Breast epithelium (tissue), 3 donors: ENCODE results near the gene FCRLA.
"Not testable (repeated sequence)": the region's sequence is repeated elsewhere in the genome, so short reads cannot be mapped to it uniquely, and the experiment has no call there.

ENCODE experiments used
- POLR2A ChIP-seq: fragments of 450-650 bp; IDR thresholded peaks from one replicate; pipeline ENCODE4 v1.6.1; 2016; ENCODE audit warnings: antibody characterized with exemption, mild to moderate bottlenecking, moderate library complexity
- TF ChIP-seq, protein P1 (sequence below), 3 donors: fragments of 450-650 bp; IDR thresholded peaks; one replicate each; pipeline ENCODE4 v1.5.1; 2016 to 2017; ENCODE audit warnings: antibody characterized with exemption in 3 of 3, mild to moderate bottlenecking in 3 of 3, moderate library complexity in 3 of 3

DNA sequence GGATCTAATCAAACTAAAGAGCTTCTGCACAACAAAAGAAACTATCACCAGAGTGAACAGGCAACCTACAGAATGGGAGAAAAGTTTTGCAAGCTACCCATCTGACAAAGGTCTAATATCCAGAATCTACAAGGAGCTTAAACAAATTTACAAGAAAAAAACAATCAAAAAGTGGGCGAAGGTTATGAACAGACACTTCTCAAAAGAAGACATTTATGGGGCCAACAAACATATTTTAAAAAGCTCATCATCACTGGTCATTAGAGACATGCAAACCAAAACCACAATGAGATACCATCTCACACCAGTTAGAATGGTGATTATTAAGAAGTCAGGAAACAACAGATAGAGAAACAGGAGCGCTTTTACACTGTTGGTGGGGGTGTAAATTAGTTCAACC, 8.7 kb upstream of the FCRLA start:
- TF ChIP-seq, protein P1, sequence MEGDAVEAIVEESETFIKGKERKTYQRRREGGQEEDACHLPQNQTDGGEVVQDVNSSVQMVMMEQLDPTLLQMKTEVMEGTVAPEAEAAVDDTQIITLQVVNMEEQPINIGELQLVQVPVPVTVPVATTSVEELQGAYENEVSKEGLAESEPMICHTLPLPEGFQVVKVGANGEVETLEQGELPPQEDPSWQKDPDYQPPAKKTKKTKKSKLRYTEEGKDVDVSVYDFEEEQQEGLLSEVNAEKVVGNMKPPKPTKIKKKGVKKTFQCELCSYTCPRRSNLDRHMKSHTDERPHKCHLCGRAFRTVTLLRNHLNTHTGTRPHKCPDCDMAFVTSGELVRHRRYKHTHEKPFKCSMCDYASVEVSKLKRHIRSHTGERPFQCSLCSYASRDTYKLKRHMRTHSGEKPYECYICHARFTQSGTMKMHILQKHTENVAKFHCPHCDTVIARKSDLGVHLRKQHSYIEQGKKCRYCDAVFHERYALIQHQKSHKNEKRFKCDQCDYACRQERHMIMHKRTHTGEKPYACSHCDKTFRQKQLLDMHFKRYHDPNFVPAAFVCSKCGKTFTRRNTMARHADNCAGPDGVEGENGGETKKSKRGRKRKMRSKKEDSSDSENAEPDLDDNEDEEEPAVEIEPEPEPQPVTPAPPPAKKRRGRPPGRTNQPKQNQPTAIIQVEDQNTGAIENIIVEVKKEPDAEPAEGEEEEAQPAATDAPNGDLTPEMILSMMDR (IDR thresholded peaks at IDR 0.05), result not testable (repeated sequence)
- TF ChIP-seq POLR2A, result not testable (repeated sequence)
